Subcutaneous adipose tissue (tissue), 4 donors: ENCODE measurements around the gene MTHFR. TPM values are rescaled to one million over a fixed set of nuclear protein-coding genes. Genes with fewer than 3 reads are reported as not detected.

Experiments
- total RNA-seq, 4 donors: library from RNA; depleted of rRNA; stranded (reverse); fragments of >200 nt; gene quantifications; one replicate each; pipeline ENCODE4 v1.1.0, GENCODE V29; 2016
- TF ChIP-seq, protein P1 (sequence below): fragments of 450-650 bp; IDR thresholded peaks from one replicate; pipeline ENCODE4 v1.5.1; 2016; ENCODE audit warnings: low read depth, mild to moderate bottlenecking, control low read depth, antibody characterized with exemption, moderate library complexity

The MTHFR gene
- total RNA-seq = 10 to 100 TPM; 13.4 to 38.8 (median 27.7) TPM

DNA sequence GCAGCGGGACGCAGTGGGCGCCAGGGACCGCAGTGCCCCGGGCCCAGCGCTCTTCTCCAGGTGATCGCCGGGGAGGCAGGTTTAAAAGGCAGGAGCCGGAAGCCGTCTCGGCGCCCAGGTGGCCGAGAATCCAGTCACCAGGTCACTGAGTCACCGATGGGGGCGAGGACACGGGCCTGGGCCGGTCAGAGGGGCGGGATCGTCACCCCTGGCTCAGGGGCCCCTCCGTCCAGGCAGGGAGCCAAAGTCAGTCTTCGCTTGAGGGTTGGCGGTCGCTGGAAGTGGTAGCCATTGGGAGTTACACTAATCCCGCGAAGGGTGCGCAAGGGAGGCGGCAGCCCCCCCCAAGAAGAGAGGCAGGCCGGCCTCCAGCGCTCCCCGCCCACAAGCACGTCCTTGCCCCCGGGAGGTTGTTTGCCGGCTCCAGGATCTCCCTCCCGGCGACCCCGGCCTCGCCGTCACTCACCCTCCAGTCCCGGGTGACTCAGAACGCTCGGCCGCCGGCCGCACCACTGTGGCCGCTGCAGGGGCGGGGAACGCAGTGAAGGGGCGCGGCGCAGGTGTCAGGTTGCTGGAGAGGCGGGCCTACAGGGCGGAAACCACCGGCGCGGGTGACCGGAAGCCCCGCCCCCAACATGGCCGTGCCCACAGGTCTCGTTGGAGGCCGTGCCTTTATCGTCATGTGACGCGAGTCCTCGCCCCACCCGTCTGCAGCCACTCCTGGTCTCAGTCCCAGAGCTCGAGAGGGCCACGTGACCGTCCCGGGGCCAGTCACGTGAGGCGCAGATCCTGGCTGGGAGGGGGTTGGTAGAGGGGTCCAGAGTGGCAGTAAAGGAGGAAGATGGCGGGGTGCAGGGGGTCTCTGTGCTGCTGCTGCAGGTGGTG, at the start of gene MTHFR, which contains the start of gene CLCN6:
TSS of gene MTHFR (minus strand) at position 543 of the 885 bp plus-strand sequence. CDS start 2,848 bp downstream, outside the sequence.
TSS of gene CLCN6 (plus strand) at position 770 of the 885 bp plus-strand sequence. CDS start at position 842, 72 bp downstream.
- TF ChIP-seq, protein P1, sequence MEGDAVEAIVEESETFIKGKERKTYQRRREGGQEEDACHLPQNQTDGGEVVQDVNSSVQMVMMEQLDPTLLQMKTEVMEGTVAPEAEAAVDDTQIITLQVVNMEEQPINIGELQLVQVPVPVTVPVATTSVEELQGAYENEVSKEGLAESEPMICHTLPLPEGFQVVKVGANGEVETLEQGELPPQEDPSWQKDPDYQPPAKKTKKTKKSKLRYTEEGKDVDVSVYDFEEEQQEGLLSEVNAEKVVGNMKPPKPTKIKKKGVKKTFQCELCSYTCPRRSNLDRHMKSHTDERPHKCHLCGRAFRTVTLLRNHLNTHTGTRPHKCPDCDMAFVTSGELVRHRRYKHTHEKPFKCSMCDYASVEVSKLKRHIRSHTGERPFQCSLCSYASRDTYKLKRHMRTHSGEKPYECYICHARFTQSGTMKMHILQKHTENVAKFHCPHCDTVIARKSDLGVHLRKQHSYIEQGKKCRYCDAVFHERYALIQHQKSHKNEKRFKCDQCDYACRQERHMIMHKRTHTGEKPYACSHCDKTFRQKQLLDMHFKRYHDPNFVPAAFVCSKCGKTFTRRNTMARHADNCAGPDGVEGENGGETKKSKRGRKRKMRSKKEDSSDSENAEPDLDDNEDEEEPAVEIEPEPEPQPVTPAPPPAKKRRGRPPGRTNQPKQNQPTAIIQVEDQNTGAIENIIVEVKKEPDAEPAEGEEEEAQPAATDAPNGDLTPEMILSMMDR = no peak

- TF ChIP-seq, protein P1 = no peak
Observed at GRCh38 chr1:11855430-11855829, 49.7 kb upstream of the MTHFR start.

GRCh38 chr1:11854519-11854918, 48.8 kb upstream of the MTHFR start:
- TF ChIP-seq, protein P1 = no peak

DNA sequence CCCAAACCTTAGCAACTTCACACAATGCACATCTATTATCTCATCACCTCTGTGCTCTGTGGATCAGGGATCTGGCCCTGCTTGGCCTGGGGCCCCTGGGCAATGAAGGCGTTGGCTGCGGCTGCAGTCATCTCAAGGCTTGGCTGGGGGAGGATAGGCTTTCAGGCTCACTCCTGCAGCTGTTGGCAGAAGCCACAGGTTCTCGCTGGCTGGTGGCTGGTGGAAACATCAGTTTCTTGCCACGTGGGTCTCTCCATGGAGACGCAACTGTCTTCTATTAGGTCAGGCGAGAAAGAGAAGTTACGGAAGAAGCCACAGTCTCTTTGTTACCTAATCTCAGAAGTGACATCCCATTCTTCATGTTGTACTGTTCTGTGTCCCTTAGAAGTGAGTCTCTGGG, 45.4 kb upstream of the MTHFR start:
- TF ChIP-seq, protein P1 = no peak

- TF ChIP-seq, protein P1 = no peak
Observed at GRCh38 chr1:11850156-11850555, 44.4 kb upstream of the MTHFR start.

GRCh38 chr1:11848373-11848700, 42.6 kb upstream of the MTHFR start:
- TF ChIP-seq, protein P1 = no peak

GRCh38 chr1:11847667-11848372, 42.1 kb upstream of the MTHFR start, which contains the start of gene NPPA:
TSS of gene NPPA (minus strand) at chr1:11847783. CDS start at chr1:11847684, 99 bp downstream.
- TF ChIP-seq, protein P1 = no peak
